ENCODE measurements around the gene PLA2G4C.

GRCh38 chr19:48113190-48113917 is 2.7 kb upstream of the PLA2G4C start:
- TF ChIP-seq CTCF (IDR thresholded peaks at IDR 0.05; ENCODE audit: low read depth, low read length) (no peak), MAX (IDR thresholded peaks at IDR 0.05; ENCODE audit: low read depth, low read length) (no peak)

Measured in NB4 (cell line).